ENCODE data around the gene SYCE1L.

Gene SYCE1L

DNA sequence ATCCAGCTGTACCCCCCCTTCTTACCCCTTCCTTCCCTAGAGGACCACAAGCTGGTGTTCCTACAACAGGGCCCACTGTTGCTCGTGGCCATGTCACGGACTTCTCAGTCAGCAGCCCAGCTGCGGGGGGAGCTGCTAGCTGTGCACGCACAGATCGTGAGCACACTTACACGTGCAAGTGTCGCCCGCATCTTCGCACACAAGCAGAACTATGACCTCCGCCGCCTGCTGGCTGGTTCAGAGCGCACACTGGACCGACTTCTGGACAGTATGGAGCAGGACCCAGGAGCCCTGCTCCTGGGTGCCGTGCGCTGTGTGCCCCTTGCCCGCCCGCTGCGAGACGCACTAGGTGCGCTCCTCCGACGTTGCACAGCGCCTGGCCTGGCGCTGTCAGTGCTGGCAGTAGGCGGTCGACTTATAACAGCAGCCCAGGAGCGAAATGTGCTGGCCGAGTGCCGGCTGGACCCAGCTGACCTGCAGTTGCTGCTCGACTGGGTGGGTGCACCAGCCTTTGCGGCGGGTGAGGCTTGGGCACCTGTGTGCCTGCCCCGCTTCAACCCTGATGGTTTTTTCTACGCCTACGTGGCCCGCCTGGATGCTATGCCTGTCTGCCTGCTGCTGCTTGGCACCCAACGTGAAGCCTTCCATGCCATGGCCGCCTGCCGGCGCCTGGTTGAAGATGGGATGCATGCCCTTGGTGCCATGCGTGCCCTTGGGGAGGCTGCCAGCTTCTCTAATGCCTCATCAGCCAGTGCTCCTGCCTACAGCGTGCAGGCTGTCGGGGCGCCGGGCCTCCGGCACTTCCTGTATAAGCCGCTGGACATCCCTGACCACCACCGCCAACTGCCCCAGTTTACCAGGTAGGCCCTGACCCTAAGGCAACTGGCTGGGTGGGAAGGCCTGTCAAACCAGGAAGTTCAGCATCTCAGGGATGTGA lies 4.6 kb upstream of the SYCE1L start:
- in situ Hi-C loops (cut with MboI; ENCODE audit: low sequenced_read_pairs) = no loop called here

DNA sequence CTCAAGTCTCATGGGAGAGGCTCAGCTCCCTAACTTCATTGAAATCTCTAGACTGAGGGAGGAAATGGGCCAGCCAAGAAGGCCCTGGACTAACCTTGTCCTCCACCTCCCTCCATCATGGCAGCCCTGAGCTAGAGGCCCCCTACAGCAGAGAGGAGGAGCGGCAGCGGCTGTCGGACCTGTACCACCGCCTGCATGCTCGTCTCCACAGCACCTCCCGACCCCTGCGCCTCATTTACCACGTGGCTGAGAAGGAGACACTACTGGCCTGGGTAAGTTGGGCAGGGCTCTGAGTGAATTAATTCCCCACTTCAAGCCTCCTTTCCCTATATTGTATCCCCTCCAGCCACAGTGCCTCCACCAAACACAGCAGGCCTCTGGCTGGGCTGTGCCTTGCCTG lies 3.8 kb upstream of the SYCE1L start:
- in situ Hi-C loops (cut with MboI; ENCODE audit: low sequenced_read_pairs) = no loop called here

DNA sequence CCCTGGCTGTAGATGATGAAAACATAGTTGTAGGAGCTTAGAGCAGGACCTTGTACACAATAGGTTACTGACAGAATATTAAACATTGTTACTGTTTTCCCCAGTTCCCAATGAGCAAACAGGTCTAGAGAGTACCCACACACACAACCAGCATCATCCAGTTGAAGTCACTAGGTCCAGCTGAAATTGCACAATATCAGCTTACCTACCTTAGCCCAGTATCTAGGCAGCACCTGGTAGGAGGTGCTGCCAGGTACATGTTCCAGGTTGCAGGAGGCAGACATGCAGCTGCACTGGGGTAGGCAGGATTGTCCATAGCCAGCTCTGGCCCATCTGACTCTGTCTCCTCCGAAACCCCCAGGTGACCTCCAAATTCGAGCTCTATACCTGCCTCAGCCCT lies 1.5 kb upstream of the SYCE1L start:
- in situ Hi-C loops (cut with MboI; ENCODE audit: low sequenced_read_pairs) = no loop called here

DNA sequence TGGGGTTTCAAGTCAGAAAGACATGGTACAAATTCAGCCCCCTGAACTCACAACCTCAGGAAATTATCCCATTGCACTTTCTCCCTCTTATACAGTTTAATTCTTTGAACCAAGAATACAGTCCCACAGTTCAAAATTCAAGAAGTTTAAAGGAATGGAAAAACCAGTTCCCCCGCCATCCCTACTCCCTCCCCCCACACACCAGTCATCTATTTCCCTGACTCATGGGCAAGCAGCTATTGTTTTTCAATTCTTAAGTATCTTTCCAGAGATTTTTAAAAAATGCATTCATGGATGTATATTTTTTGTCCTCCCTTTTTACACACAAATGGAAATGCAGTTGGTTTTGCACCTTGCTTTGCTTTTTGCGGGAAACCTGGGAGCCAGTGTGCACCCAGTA lies 7.3 kb downstream of the SYCE1L start:
- in situ Hi-C loops (cut with MboI; ENCODE audit: low sequenced_read_pairs) = no loop called here

DNA sequence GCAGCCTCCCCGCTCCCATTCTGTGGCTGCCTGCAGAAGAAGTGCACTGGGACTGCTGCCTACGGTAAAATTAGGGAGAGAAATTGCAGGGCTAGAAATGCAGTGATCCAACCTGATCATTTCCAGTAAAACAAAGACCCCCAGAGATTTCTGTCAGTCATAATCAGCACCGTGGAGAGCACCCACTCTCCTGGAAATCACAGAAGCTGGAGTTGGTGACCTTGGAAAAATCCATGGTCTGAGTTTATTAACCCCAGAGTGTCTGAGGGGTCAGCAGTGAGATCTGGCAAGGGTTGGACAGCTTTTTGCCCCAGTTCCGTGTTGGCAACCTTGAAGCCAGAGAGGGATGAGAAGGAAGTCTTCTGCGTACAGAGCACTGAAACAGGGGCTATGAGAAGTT lies 7.8 kb downstream of the SYCE1L start:
- in situ Hi-C loops (cut with MboI; ENCODE audit: low sequenced_read_pairs) = no loop called here

DNA sequence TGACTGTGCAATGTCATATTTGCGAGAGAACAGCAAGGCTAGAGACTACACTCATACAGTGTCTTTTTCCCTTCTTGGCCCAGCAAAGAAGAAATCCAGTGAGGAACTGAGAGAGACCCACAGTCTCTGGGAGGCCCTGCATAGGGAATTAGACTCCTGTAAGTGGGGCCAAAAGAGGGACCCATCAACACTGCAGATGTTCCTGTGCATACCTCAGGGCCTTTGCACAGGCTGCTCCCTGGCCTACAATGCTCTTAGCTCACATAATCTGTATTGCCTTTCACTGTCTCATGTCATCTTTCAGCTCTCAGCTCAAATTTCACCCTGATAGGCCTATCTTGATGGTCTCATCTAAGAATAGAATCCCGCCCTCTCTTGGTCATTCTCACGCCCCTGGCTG lies 9.2 kb downstream of the SYCE1L start:
- in situ Hi-C loops (cut with MboI; ENCODE audit: low sequenced_read_pairs) = no loop called here

DNA sequence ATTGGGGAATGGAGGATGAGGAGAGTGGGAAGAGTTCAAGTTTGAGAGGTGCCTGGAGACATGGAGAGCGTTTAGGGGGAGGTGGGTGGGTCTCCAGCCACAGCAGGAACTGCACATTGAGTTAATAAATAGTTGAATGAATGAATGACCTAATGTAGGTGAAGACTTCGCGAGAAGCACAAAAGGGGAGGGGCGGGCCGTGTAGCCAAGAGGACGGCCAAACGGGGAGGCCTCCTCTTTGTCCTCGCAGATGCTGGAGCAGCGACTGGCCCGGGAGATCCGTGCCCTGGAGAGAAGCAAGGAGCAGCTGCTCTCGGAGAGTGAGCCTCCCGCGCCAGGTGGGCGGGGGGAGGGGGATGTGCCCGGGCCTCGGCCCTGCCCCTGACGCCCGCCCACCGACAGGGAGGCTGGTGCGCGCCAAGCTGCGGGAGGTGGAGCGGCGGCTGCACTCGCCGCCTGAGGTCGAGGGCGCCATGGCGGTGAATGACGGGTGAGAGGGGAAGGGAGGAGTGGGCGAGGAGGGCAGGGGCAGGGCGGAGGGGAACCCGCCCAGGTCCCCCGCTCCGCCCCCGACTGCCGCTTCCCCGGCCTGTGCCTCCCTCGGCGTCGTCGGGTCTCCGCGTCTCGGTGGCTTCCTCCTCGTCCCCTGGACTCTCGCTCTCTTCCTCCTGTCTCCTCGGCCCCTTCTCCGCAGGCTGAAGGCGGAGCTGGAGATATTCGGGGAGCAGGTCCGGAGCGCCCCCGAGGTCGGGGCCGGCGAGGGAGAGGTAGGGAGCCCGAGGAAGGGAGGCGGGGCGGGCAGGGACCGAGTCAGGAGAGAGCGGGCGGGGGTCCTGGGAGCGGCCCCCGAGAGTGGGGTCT lies 12.9 kb downstream of the SYCE1L start:
- in situ Hi-C loops (cut with MboI; ENCODE audit: low sequenced_read_pairs) = no loop called here

DNA sequence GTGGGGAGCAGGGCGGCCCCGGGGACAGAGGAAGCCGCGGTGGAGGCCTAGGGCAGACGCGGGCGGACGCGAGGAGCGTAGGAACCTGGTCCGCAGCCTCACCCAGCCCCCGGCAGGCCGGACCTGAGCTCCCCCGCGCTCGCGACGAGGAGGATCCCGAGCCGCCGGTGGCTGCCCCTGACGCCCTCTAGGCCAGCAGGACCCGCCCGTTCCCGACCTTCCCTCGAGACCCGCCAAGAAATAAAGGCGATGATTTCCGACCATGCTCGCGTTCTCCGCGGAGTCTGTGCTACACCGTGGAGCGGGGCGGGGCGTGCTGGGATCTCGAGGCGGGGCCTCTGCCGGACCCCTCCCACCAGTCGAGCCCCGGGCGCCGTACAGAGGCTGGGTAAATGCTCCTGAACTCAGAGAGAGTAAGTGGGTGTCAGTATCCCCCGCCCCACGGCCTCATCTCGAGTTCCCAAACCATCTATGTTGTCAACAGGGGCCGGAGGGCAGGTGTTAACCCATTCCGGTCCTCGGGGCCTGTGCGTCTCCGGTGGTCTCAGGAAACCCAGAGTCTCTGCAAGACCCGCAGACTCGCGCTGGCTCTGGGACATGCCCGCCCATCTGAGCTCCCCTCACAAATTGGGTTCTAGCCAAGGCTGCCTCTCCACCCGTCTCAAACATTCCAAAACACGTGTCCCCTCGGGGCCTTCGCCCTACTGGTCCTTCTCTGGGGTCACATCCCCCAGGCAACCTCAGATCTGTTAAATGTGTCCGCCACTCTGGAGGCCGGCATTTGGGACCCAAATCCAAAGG lies 13.7 kb downstream of the SYCE1L start:
- in situ Hi-C loops (cut with MboI; ENCODE audit: low sequenced_read_pairs) = no loop called here

DNA sequence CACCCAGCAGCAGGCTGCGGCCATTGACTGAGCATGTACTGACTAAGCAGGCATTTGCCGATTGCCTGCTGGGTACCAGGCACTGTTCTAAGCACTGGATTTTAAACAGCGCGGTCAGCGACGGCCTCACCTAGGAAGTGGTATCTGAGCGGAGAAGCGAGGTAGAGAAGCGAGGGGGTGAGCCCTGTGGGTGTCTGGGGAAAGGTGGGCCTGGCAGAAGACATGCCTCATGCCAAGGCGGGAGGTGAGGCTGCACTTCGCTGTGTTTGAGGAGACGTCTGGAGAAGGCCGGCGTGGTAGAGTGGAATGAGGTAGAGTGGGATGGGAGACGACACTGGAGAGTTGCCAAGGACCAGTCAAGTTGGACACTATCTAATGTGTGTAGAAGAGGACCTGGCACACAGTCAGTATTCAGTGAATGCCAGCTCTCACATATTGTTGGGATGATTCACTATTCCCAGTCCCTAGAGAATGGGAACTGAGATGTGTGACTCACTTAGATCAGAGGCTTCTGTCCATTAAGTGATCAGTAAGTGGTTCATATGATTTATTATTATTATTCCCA lies 14.4 kb downstream of the SYCE1L start:
- in situ Hi-C loops (cut with MboI; ENCODE audit: low sequenced_read_pairs) = no loop called here

DNA sequence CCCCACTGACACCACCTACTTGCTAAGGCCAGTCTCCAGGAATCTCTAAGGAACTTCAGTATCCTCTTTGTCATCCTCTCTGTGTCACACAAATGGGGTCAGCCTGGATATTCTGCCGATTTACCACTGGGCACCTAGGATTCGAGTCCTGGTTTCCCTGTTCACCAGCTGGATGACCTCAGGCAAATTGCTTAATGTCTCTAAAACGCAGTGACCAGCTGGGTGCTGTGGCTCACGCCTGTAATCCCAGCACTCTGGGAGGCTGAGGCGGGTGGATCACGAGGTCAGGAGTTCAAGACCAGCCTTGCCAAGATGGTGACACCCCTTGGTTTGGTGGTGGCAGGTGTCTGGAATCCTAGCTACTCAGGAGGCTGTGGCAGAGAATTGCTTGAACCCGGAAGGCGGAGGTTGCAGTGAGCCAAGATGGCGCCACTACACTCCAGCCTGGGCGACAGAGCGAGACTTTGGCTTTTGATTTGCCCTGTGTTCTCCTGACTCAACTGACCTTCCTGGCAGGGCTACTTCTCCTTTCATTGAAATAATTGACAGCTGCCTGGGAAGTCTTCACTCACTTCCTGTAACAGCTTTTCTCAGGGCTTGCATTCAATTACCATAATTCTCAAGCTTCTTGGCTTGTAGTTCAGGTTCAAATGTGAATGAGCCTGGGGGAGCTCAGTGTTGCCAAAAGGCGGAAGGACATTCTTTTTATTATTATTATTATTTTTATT lies 15.4 kb downstream of the SYCE1L start:
- in situ Hi-C loops (cut with MboI; ENCODE audit: low sequenced_read_pairs) = no loop called here

DNA sequence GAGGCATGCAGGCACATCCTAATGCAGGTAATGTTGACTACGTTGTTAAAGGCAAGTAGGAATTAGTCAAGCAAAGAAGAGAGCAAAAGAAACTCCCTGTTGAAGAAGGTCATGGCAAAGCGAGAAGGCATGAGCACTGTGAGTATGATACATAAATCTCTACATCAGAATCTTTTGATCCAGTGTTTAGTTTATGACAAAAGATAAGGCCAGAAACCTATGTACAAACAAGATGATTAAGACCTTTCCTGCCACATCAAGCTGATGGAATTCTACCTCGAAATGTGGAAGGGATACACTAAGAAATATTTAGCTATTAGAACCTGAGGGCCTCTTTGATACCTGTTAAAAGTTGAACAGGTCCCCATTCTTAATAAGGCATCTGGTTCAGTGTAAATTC lies 20.2 kb downstream of the SYCE1L start:
- in situ Hi-C loops (cut with MboI; ENCODE audit: low sequenced_read_pairs) = no loop called here

DNA sequence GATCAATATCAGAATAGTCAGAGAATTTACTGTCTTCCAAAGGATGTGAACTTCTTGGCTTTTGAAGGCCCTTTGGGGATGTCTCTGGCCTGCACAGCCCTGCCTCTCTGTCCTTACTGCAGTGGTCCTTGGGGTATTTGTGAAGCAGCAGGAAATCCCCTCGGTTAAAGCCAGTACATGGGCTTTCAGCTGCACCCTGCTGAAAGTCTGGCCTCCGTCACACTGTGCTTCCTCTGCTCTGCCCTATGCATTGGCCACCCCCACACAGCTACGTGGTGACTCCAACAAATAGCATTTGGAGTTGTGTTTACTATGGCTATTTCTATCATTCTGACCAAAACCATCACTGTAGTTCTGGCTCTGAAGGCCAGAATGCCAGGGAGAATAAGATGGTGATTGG lies 21.2 kb downstream of the SYCE1L start:
- in situ Hi-C loops (cut with MboI; ENCODE audit: low sequenced_read_pairs) = no loop called here

DNA sequence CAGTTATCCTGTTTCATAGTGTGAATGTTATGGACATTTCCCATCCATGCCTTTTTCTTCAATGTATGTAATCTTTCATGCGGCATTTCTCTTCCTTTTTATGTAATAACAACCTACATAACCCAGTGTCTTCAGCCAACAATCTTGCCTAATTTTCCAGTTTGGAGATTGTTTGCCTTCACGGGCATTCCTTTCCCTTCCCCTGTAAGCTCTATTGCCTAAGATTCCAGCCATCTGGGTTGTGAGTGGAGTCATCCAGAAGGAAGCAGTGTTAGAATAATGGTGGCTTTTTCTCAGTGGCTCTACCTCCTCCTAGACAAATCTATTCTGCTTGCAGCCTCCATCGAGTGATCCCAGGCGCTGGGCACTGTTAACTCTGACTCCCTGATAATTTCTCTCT lies 22.3 kb downstream of the SYCE1L start:
- in situ Hi-C loops (cut with MboI; ENCODE audit: low sequenced_read_pairs) = no loop called here

DNA sequence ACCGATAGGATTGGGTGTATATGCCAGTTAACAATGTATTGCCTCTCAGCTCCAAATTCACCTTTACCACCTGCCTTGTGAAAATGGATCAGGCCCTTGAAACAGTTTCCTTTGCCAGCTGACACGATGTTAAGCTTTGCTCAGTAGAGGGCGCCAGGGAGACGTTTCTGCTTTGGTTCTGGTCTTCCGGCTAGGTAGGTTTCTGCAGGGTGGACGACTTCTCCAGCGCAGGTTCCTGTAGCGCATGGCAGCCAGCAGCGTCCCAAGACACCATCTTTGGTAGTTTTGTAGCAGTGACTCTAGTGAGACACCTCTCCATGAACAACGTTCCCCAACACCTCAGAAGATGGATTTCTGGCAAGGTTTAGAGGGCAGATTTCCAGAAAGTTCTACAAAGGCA lies 24.0 kb downstream of the SYCE1L start:
- in situ Hi-C loops (cut with MboI; ENCODE audit: low sequenced_read_pairs) = no loop called here

DNA sequence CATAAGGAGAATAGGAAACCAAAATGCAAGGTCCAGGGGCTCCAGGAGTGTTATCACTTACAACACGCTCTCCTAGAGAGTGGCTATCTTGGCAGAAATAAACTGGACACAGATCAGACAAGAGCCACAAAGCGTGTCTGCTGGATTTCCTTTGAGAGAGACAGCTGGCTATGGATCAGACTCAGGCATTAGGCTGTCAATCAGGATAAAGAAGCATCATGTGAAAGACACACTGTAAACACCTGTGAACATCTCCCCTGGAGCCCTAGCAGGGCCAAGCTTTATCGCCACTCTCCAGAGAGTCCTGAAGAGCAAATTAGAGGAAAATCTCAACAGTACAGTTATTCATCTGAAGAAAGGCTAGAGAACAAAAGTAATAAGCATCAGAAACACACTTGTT lies 26.0 kb downstream of the SYCE1L start:
- in situ Hi-C loops (cut with MboI; ENCODE audit: low sequenced_read_pairs) = no loop called here

DNA sequence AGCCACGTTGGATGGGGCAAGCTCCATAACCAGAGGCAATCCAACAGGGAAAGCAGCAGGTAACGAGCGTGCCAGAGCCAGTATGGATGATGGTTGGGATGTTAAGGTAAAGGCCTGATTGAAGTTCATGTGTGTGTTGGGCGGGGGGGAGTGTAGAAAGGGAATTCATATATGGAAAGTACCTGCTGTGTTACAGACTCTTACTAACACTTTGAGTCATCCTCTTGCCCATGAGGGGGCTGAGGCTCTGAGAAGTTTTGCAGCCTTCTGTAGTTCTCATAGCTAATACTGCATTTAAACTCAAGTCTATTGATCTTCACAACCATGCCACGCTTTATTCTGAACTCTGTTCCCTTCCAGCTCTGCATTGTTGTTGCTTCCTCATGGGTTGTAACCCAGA lies 28.5 kb downstream of the SYCE1L start:
- in situ Hi-C loops (cut with MboI; ENCODE audit: low sequenced_read_pairs) = no loop called here

DNA sequence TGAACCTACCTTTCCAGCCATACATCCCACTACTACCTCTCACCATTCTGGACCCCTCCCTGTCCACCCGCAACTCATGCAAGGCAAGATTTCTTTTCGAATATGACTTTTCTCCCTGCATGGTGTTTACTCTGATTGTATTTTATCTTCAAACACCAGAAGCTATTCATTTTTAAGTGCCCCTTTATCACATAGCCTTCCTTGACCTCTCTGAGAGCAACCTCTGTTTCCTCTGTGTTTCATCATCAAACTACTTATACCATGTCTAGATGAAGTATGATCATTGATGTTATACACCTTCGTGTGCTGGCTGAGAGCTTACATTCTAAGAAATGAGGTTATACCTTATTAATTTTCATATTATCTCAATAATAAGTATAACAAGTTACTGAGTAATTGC lies 31.8 kb downstream of the SYCE1L start:
- in situ Hi-C loops (cut with MboI; ENCODE audit: low sequenced_read_pairs) = loop anchor here (10.0 kb wide), 1 partner anchor 354 kb away; no protein-coding TSS in a partner anchor

DNA sequence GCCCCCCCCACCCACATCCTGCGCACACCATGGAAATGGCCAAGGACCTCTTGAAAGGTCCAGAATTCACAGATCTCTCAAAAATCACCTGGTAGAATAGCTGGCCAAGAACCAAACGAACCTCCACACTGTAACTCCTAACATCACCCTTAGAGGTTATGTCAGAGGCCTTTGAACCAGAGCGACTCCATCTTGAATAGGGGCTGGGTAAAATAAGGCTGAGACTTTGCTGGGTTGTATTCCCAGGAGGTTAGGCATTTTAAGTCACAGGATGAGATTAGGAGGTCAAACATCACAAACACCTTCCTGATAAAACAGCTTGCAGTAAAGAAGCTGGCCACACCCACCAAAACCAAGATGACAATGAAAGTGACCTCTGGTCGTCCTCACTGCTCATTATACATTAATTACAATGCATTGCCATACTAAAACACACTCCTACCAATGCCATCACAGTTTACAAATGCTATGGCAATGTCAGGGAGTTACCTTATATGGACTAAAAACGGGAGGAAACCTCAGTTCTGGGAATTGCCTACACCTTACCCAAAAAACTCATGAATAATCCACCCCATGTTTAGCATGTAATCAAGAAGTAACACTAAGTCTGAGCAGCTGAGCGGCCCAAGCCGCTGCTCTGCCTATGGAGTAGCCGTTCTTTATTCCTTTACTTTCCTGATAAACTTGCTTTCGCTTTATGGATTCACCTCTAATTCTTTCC lies 34.8 kb downstream of the SYCE1L start:
- in situ Hi-C loops (cut with MboI; ENCODE audit: low sequenced_read_pairs) = loop anchor here (10.0 kb wide), 1 partner anchor 351 kb away; no protein-coding TSS in a partner anchor

DNA sequence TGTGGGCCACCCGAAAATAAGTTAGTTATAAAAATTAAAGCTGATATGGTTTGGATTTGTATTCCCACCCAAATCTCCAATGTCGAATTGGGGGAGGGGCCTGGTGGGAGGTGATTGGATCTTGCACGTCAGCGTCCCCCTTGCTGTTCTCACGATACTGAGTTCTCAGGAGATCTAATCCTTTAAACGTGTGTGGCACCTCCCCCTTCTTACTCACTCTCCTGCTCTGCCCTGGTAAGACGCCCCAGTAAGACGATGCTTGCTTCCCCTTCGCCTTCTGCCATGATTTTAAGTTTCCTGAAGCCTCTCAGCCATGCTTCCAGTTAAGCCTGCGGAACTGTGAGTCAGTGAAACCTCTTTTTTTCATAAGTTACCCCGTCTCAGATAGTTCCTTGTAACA lies 35.4 kb downstream of the SYCE1L start:
- in situ Hi-C loops (cut with MboI; ENCODE audit: low sequenced_read_pairs) = loop anchor here (10.0 kb wide), 1 partner anchor 350 kb away; no protein-coding TSS in a partner anchor

Measured in HL-60/S4 treated with phorbol 12-myristate 13-acetate at 8.2 ng/mL for 4 days and 3 days (cell line).